A549 (cell line): ENCODE results near the gene DSTYK. TPM values are rescaled to one million over a fixed set of nuclear protein-coding genes. Genes with fewer than 3 reads are reported as not detected.

Experiments used
- ATAC-seq, 2 experiments: fragments of 200-7000 bp in 1 of 2; fragments of >200 bp in 1 of 2; cut with Nextera tagmentation in 1 of 2; cut with Tn5 transposase in 1 of 2; 3 replicates each; pipeline versions ENCODE4 v1.8.0 to v1.9.1; 2018 to 2020; ENCODE audit warnings: mild to moderate bottlenecking in 1 of 2, moderate library complexity in 1 of 2
- CTCF ChIA-PET: fragments of 300-600 bp; sonication (Branson Sonifier 250); formaldehyde crosslinking; extraction: SDS; loops from one replicate; lab custom pipeline; 2021; ENCODE audit warnings: antibody characterized with exemption, inconsistent platforms; lab: Yijun Ruan, JAX
- POLR2A ChIA-PET: fragments of 350-600 bp; formaldehyde crosslinking; extraction: SDS; loops from one replicate; lab custom pipeline; 2021; ENCODE audit warnings: antibody characterized with exemption, inconsistent platforms; lab: Yijun Ruan, JAX
- DNase-seq, 2 experiments: peaks; one replicate each; pipeline versions ENCODE4 v3.0.0 to v3.0.0-alpha.2; 2011 to 2016; ENCODE audit warnings: low read depth in 1 of 2, low spot score in 1 of 2
- FAIRE-seq: peaks from 2 replicates; lab custom pipeline; 2011; peaks lifted over from hg19 to GRCh38; lab: Jason Lieb, UNC
- H3K27ac ChIP-seq, 2 experiments: fragments of >200 bp; sonication (Bioruptor Twin); formaldehyde crosslinking; 3 replicates each; pipeline ENCODE4 v1.5.1; 2016 to 2017
- H3K4me1 ChIP-seq: fragments of >200 bp; sonication (Bioruptor Twin); formaldehyde crosslinking; 3 replicates; pipeline ENCODE4 v1.6.1; 2016
- H3K4me2 ChIP-seq: fragments of >200 bp; sonication (Bioruptor Twin); formaldehyde crosslinking; 3 replicates; pipeline ENCODE4 v1.6.1; 2016
- H3K4me3 ChIP-seq: fragments of >200 bp; sonication (Bioruptor Twin); formaldehyde crosslinking; 3 replicates; pipeline ENCODE4 v1.5.1; 2016
- H3K9me3 ChIP-seq: fragments of >200 bp; sonication (Bioruptor Twin); formaldehyde crosslinking; 3 replicates; pipeline ENCODE4 v1.6.1; 2016
- BCL3 ChIP-seq: fragments of >200 bp; sonication (Bioruptor Twin); formaldehyde crosslinking; IDR thresholded peaks from 3 replicates; pipeline ENCODE4 v1.6.1; 2016
- CHD4 ChIP-seq: fragments of 200-600 bp; sonication (generic); IDR thresholded peaks from 2 replicates; pipeline ENCODE4 v1.6.1; 2016; ENCODE audit warnings: antibody characterized with exemption, mild to moderate bottlenecking, borderline replicate concordance
- CTCF ChIP-seq: fragments of >200 bp; sonication (Bioruptor Twin); formaldehyde crosslinking; IDR thresholded peaks from 3 replicates; pipeline ENCODE4 v1.5.1; 2016
- E2F6 ChIP-seq: IDR thresholded peaks from 2 replicates; pipeline ENCODE4 v1.6.1; 2012; ENCODE audit warnings: low read depth, borderline replicate concordance
- EHF ChIP-seq: fragments of 250-450 bp; sonication (Bioruptor Pico); IDR thresholded peaks from 2 replicates; pipeline ENCODE4 v1.5.0; 2020; ENCODE audit warnings: mild to moderate bottlenecking
- ESRRA ChIP-seq: fragments of 150-350 bp; IDR thresholded peaks from 2 replicates; pipeline ENCODE4 v1.6.1; 2014; ENCODE audit warnings: mild to moderate bottlenecking, low read length, borderline replicate concordance
- FOSB ChIP-seq: fragments of 250-450 bp; sonication (Bioruptor Pico); IDR thresholded peaks from 2 replicates; pipeline ENCODE4 v1.5.0; 2020; ENCODE audit warnings: mild to moderate bottlenecking, moderate library complexity
- FOSL2 ChIP-seq, 2 experiments: fragments of 450-650 bp in 1 of 2; fragments of >200 bp in 1 of 2; sonication (Bioruptor Twin) in 1 of 2; formaldehyde crosslinking; IDR thresholded peaks; 2 replicates each; pipeline versions ENCODE4 v1.5.0 to v1.6.1; 2016 to 2020; ENCODE audit warnings: mild to moderate bottlenecking in 1 of 2, moderate library complexity in 1 of 2
- FOXS1 ChIP-seq: fragments of 250-450 bp; sonication (Bioruptor Pico); IDR thresholded peaks from 2 replicates; pipeline ENCODE4 v1.5.0; 2020; ENCODE audit warnings: mild to moderate bottlenecking, moderate library complexity
- GATA3 ChIP-seq: IDR thresholded peaks from 2 replicates; pipeline ENCODE4 v1.6.1; 2012; ENCODE audit warnings: borderline replicate concordance
- HES2 ChIP-seq: fragments of >200 bp; sonication (Bioruptor Twin); formaldehyde crosslinking; IDR thresholded peaks from 2 replicates; pipeline ENCODE4 v1.6.1; 2016
- HEYL ChIP-seq: fragments of 250-450 bp; sonication (Bioruptor Pico); IDR thresholded peaks from 2 replicates; pipeline ENCODE4 v1.8.0; 2021; ENCODE audit warnings: mild to moderate bottlenecking, moderate library complexity
- HMGXB4 ChIP-seq: fragments of 250-450 bp; sonication (Bioruptor Pico); IDR thresholded peaks from 2 replicates; pipeline ENCODE4 v1.5.0; 2021; ENCODE audit warnings: mild to moderate bottlenecking, moderate library complexity, borderline replicate concordance
- HOXB13 ChIP-seq: fragments of 250-450 bp; sonication (Bioruptor Pico); IDR thresholded peaks from 2 replicates; pipeline ENCODE4 v1.5.0; 2020; ENCODE audit warnings: low read depth, mild to moderate bottlenecking, moderate library complexity
- HOXB5 ChIP-seq: fragments of 250-450 bp; sonication (Bioruptor Pico); IDR thresholded peaks from 2 replicates; pipeline ENCODE4 v1.5.0; 2020; ENCODE audit warnings: mild to moderate bottlenecking, moderate library complexity
- JUN ChIP-seq, 2 experiments: fragments of >200 bp; sonication (Bioruptor Twin); formaldehyde crosslinking; IDR thresholded peaks; 2 replicates in 1 of 2; 3 replicates in 1 of 2; pipeline ENCODE4 v1.6.1; 2016 to 2017
- KDM1A ChIP-seq: fragments of 200-600 bp; sonication (generic); IDR thresholded peaks from 2 replicates; pipeline ENCODE4 v1.6.1; 2016; ENCODE audit warnings: low read depth, mild to moderate bottlenecking
- MAFK ChIP-seq: fragments of 450-650 bp; IDR thresholded peaks from 2 replicates; pipeline ENCODE4 v1.6.1; 2014; ENCODE audit not compliant: partially characterized antibody
- MAX ChIP-seq: IDR thresholded peaks from 2 replicates; pipeline ENCODE4 v1.6.1; 2012
- NPAS2 ChIP-seq: fragments of 250-450 bp; sonication (Bioruptor Pico); IDR thresholded peaks from 2 replicates; pipeline ENCODE4 v1.8.0; 2022; ENCODE audit warnings: mild to moderate bottlenecking, moderate library complexity, borderline replicate concordance
- POLR2A ChIP-seq: IDR thresholded peaks from 2 replicates; pipeline ENCODE4 v1.6.1; 2012; ENCODE audit warnings: mild to moderate bottlenecking, low read length
- ZC3H11A ChIP-seq: fragments of 450-650 bp; IDR thresholded peaks from 2 replicates; pipeline ENCODE4 v1.6.1; 2014; ENCODE audit warnings: antibody characterized with exemption, mild to moderate bottlenecking
- ZFP36 ChIP-seq: fragments of 450-650 bp; IDR thresholded peaks from 2 replicates; pipeline ENCODE4 v1.6.1; 2014; ENCODE audit warnings: borderline replicate concordance; ENCODE audit not compliant: partially characterized antibody
- whole genome bisulfite sequencing: methylation state at CpG from one replicate; pipeline ENCODE4 v1.1.6; 2017; ENCODE audit errors: missing lambda C conversion rate; 5-methylcytosine and 5-hydroxymethylcytosine counted together
- polyA plus RNA-seq, 4 experiments: library from polyadenylated mRNA; depleted of rRNA in 3 of 4; stranded (reverse); fragments of >200 nt; fragmentation: RNase III in 1 of 4; extraction: RNeasy Plus Mini Kit Qiagen cat#74134 plus additional on column Dnase treatment in 1 of 4; gene quantifications; 2 replicates in 3 of 4; 3 replicates in 1 of 4; pipeline ENCODE4 v1.2.3, GENCODE V29; 2011 to 2017

The DSTYK gene
- polyA plus RNA-seq, 2 of the 4 experiments (the other 2 are of a cell fraction): 8.6 to 9.0 TPM

GRCh38 chr1:205140113-205140512 lies 71.4 kb downstream of the DSTYK start:
- Histone ChIP-seq H3K4me3 (no peak overlapping the region), H3K9me3 (no peaks in the 10 kb centered on the region), H3K4me2 (no peak overlapping the region), H3K4me1 (peaks cover 12% of the 10 kb centered on the region), H3K27ac (no peak overlapping the region)
- FAIRE-seq (no peak), DNase-seq (no peak), ATAC-seq (no peak)
- 100% methylated on average over 4 of the region's 4 CpGs for WGBS
- TF ChIP-seq HOXB13 (no peak), FOXS1 (CRISPR knock-in tag) (no peak), CTCF (no peak), BCL3 (no peak), HMGXB4 (CRISPR knock-in tag) (no peak), CHD4 (no peak), HES2 (no peak), HOXB5 (CRISPR knock-in tag) (no peak), ESRRA (no peak), POLR2A (no peak)
- ChIA-PET POLR2A (no interaction called here), CTCF (interaction anchor here (1.0 to 5.5 kb wide), 9 partner anchors 9 to 165 kb away, joined by 3 to 56 read pairs (median 25); partner anchors contain the start of gene RBBP5)

GRCh38 chr1:205137901-205138300 lies 73.6 kb downstream of the DSTYK start:
- Histone ChIP-seq H3K4me1 (no peaks in the 10 kb centered on the region), H3K4me3 (no peak overlapping the region), H3K27ac (no peak overlapping the region), H3K9me3 (no peaks in the 10 kb centered on the region), H3K4me2 (no peak overlapping the region)
- ATAC-seq (no peak), FAIRE-seq (no peak), DNase-seq (no peak)
- WGBS: 73% methylated on average over 3 of the region's 3 CpGs
- TF ChIP-seq NPAS2 (CRISPR knock-in tag) (no peak), ZC3H11A (no peak), HOXB5 (CRISPR knock-in tag) (no peak), HES2 (no peak), ZFP36 (no peak), GATA3 (no peak), HEYL (CRISPR knock-in tag) (no peak), JUN (IDR thresholded peaks at IDR 0.05) (no peak), FOSB (CRISPR knock-in tag) (no peak)
- CTCF ChIA-PET: interaction anchor here (1.6 to 5.5 kb wide), 2 partner anchors 16 to 331 kb away, joined by 4 to 56 read pairs; partner anchors contain the start of gene RBBP5
- POLR2A ChIA-PET: no interaction called here

- POLR2A ChIA-PET: no interaction called here
- 13% methylated on average over 1 of the region's 1 CpG for WGBS
- ATAC-seq: no peak
- TF ChIP-seq FOSL2 (IDR thresholded peaks at IDR 0.05) (no peak), FOSL2 (CRISPR knock-in tag; IDR thresholded peaks at IDR 0.05) (no peak), MAX (no peak), E2F6 (no peak), EHF (CRISPR knock-in tag) (no peak), CTCF (no peak), MAFK (no peak), GATA3 (no peak), KDM1A (no peak)
These were observed 78.2 kb downstream of the DSTYK start for GRCh38 chr1:205133287-205133686.

More at GRCh38 chr1:205133287-205133686, 78.2 kb downstream of the DSTYK start:
- H3K4me2 ChIP-seq: no peak overlapping the region
- no peak overlapping the region for H3K4me3 ChIP-seq
- no peak for FAIRE-seq
- H3K4me1 ChIP-seq: no peaks in the 10 kb centered on the region
- H3K27ac ChIP-seq: no peak overlapping the region
- CTCF ChIA-PET: interaction anchor here (0.8 to 3.5 kb wide), 4 partner anchors 8 to 157 kb away, joined by 3 to 22 read pairs (median 3); partner anchors contain the start of gene RBBP5
- no peak for DNase-seq
- no peaks in the 10 kb centered on the region for H3K9me3 ChIP-seq
